GM23338 (cell line): ENCODE measurements around the gene TTC17. TPM values are rescaled to one million over a fixed set of nuclear protein-coding genes. Genes with fewer than 3 reads are reported as not detected.

Source experiments
- ATAC-seq: fragments of 200-7000 bp; cut with Tn5 transposase; 3 replicates; pipeline ENCODE4 v1.9.1; 2020
- DNase-seq: peaks from one replicate; pipeline ENCODE4 v3.0.0-alpha.2; 2015; ENCODE audit warnings: low spot score
- H2AFZ ChIP-seq: fragments of 200-600 bp; sonication (generic); 2 replicates; pipeline ENCODE4 v1.8.0; 2016; ENCODE audit warnings: antibody characterized with exemption, mild to moderate bottlenecking, moderate library complexity
- H3F3A ChIP-seq: fragments of 200-600 bp; sonication (generic); replicated peaks from 2 replicates; pipeline ENCODE4 v1.8.0; 2017; ENCODE audit warnings: antibody characterized with exemption, mixed run types, low read depth
- H3K27ac ChIP-seq: fragments of 200-600 bp; sonication (generic); 2 replicates; pipeline ENCODE4 v1.6.1; 2016; ENCODE audit warnings: low read depth
- H3K27me3 ChIP-seq: fragments of 200-600 bp; sonication (generic); 2 replicates; pipeline ENCODE4 v1.8.0; 2016; ENCODE audit warnings: mild to moderate bottlenecking, mixed run types, moderate library complexity; ENCODE audit not compliant: insufficient read depth
- H3K36me3 ChIP-seq: fragments of 200-600 bp; sonication (generic); 2 replicates; pipeline ENCODE4 v1.8.0; 2016; ENCODE audit warnings: mild to moderate bottlenecking; ENCODE audit not compliant: insufficient read depth
- H3K4me1 ChIP-seq: fragments of 200-600 bp; sonication (generic); 2 replicates; pipeline ENCODE4 v1.8.0; 2016; ENCODE audit warnings: mild to moderate bottlenecking, moderate library complexity; ENCODE audit not compliant: insufficient read depth
- H3K4me2 ChIP-seq: fragments of 200-600 bp; sonication (generic); 2 replicates; pipeline ENCODE4 v1.7.1; 2017; ENCODE audit warnings: mixed run types
- H3K4me3 ChIP-seq: fragments of 200-600 bp; sonication (generic); 2 replicates; pipeline ENCODE4 v1.6.1; 2016; ENCODE audit warnings: mixed run types
- H3K79me2 ChIP-seq: fragments of 200-600 bp; sonication (generic); replicated peaks from 2 replicates; pipeline ENCODE4 v1.8.0; 2017; ENCODE audit warnings: mild to moderate bottlenecking; ENCODE audit not compliant: insufficient read depth
- H3K9me2 ChIP-seq: fragments of 200-600 bp; sonication (generic); 2 replicates; pipeline ENCODE4 v1.8.0; 2017; ENCODE audit not compliant: insufficient read depth
- H4K20me1 ChIP-seq: fragments of 200-600 bp; sonication (generic); replicated peaks from 2 replicates; pipeline ENCODE4 v1.8.0; 2017; ENCODE audit warnings: mild to moderate bottlenecking; ENCODE audit not compliant: insufficient read depth
- H3K27ac Mint-ChIP-seq: 2 replicates; pipeline ENCODE4 v1.8.0; 2020; ENCODE audit warnings: inconsistent platforms, mild to moderate bottlenecking, moderate library complexity, mixed read lengths
- H3K27me3 Mint-ChIP-seq: 3 replicates; pipeline ENCODE4 v1.8.0; 2022; ENCODE audit warnings: low read depth, mild to moderate bottlenecking, moderate library complexity, mixed read lengths, inconsistent platforms; ENCODE audit not compliant: insufficient read depth, poor library complexity
- H3K36me3 Mint-ChIP-seq: 3 replicates; pipeline ENCODE4 v1.8.0; 2021; ENCODE audit warnings: low read depth, mild to moderate bottlenecking, inconsistent platforms, moderate library complexity, mixed read lengths
- H3K4me1 Mint-ChIP-seq: 3 replicates; pipeline ENCODE4 v1.8.0; 2020; ENCODE audit warnings: mild to moderate bottlenecking, inconsistent platforms, mixed read lengths
- H3K4me3 Mint-ChIP-seq: 3 replicates; pipeline ENCODE4 v1.8.0; 2021; ENCODE audit warnings: moderate library complexity, mild to moderate bottlenecking, inconsistent platforms, mixed read lengths
- H3K9me3 Mint-ChIP-seq: 3 replicates; pipeline ENCODE4 v1.8.0; 2020; ENCODE audit warnings: moderate library complexity, mild to moderate bottlenecking, inconsistent platforms, mixed read lengths
- CREB1 ChIP-seq: fragments of 250-450 bp; sonication (Bioruptor Pico); IDR thresholded peaks from 2 replicates; pipeline ENCODE4 v1.5.0; 2020; ENCODE audit warnings: low read depth, mild to moderate bottlenecking, moderate library complexity
- CTCF ChIP-seq, 2 experiments: fragments of 200-600 bp in 1 of 2; sonication (generic) in 1 of 2; conservative IDR thresholded peaks; 2 replicates each; pipeline versions ENCODE4 v1.5.1 to v1.6.1; 2016 to 2017; ENCODE audit warnings: antibody characterized with exemption in 2 of 2, low read depth in 2 of 2, mild to moderate bottlenecking in 2 of 2, moderate library complexity in 1 of 2
- ETS1 ChIP-seq: IDR thresholded peaks from 2 replicates; pipeline ENCODE4 v1.6.1; 2016; ENCODE audit warnings: antibody characterized with exemption
- EZH2 ChIP-seq: fragments of 200-600 bp; sonication (generic); IDR thresholded peaks from one replicate; pipeline ENCODE4 v1.8.0; 2017; ENCODE audit warnings: antibody characterized with exemption, mild to moderate bottlenecking, low read depth; ENCODE audit not compliant: unreplicated experiment
- EZH2phosphoT487 ChIP-seq: fragments of 200-600 bp; sonication (generic); IDR thresholded peaks from one replicate; pipeline ENCODE4 v1.8.1; 2018; ENCODE audit warnings: antibody characterized with exemption; ENCODE audit not compliant: unreplicated experiment
- JUNB ChIP-seq: IDR thresholded peaks from one replicate; pipeline ENCODE4 v1.6.1; 2016; ENCODE audit warnings: antibody characterized with exemption; ENCODE audit not compliant: unreplicated experiment
- NANOG ChIP-seq: IDR thresholded peaks from 2 replicates; pipeline ENCODE4 v1.6.1; 2016; ENCODE audit warnings: antibody characterized with exemption, borderline replicate concordance
- POLR2AphosphoS5 ChIP-seq: IDR thresholded peaks from 2 replicates; pipeline ENCODE4 v1.6.1; 2016; ENCODE audit warnings: antibody characterized with exemption, low read depth
- REST ChIP-seq: IDR thresholded peaks from one replicate; pipeline ENCODE4 v1.6.1; 2018; ENCODE audit warnings: antibody characterized with exemption; ENCODE audit not compliant: unreplicated experiment
- STAT1 ChIP-seq: IDR thresholded peaks from one replicate; pipeline ENCODE4 v1.6.1; 2016; ENCODE audit warnings: antibody characterized with exemption; ENCODE audit not compliant: unreplicated experiment
- ZNF114 ChIP-seq: fragments of 250-450 bp; sonication (Bioruptor Pico); IDR thresholded peaks from 2 replicates; pipeline ENCODE4 v1.5.0; 2020; ENCODE audit warnings: mild to moderate bottlenecking, moderate library complexity
- ZNF331 ChIP-seq: fragments of 250-450 bp; sonication (Bioruptor Pico); IDR thresholded peaks from 2 replicates; pipeline ENCODE4 v1.5.0; 2020; ENCODE audit warnings: low read depth, mild to moderate bottlenecking, moderate library complexity
- ZNF462 ChIP-seq: fragments of 250-450 bp; sonication (Bioruptor Pico); IDR thresholded peaks from 2 replicates; pipeline ENCODE4 v1.5.0; 2020; ENCODE audit warnings: mild to moderate bottlenecking, moderate library complexity
- polyA plus RNA-seq: library from polyadenylated mRNA; unstranded; fragments of >200 nt; fragmentation: Nextera tagmentation; extraction: Ambion mirVana; gene quantifications from 2 replicates; pipeline ENCODE4 v1.2.1, GENCODE V29; 2016
- total RNA-seq: library from RNA; depleted of rRNA; stranded (reverse); fragments of >200 nt; shearing (Covaris generic); gene quantifications from 2 replicates; pipeline ENCODE4 v1.2.3, GENCODE V29; 2014

Gene TTC17
- total and polyA plus RNA-seq, 2 experiments from 2014 or later, result 59.3 to 87.9 TPM

GRCh38 chr11:43399983-43400630 is 41.4 kb downstream of the TTC17 start:
- Histone ChIP-seq H3K4me3 (no peak overlapping the region), H3K9me2 (no peaks in the 10 kb centered on the region), H3K27ac (no peak overlapping the region), H2AFZ (no peak overlapping the region), H3K4me2 (no peak overlapping the region), H3K4me1 (peaks cover 6% of the 10 kb centered on the region; the same call in 1 of the 2 replicates), H3K36me3 (peaks cover 24% of the 10 kb centered on the region), H3K27me3 (no peaks in the 10 kb centered on the region), H4K20me1 (no peaks in the 10 kb centered on the region; the same call in 1 of the 2 replicates), H3K79me2 (no peaks in the 10 kb centered on the region), H3F3A (no peaks in the 10 kb centered on the region)
- no peaks in the 10 kb centered on the region for H3K9me3 Mint-ChIP-seq
- peaks cover 54% of the 10 kb centered on the region for H3K36me3 Mint-ChIP-seq
- TF ChIP-seq JUNB (no peak), ZNF114 (no peak), REST (no peak), POLR2AphosphoS5 (no peak), CREB1 (no peak), ZNF331 (CRISPR knock-in tag) (no peak), EZH2phosphoT487 (no peak), STAT1 (no peak), CTCF (conservative IDR thresholded peaks at IDR 0.05; ENCODE audit: low read depth in 2 of 2) (no peak), NANOG (no peak), EZH2 (no peak), ZNF462 (CRISPR knock-in tag) (no peak), ETS1 (no peak)
- H3K27me3 Mint-ChIP-seq, result no peaks in the 10 kb centered on the region
- peak overlapping the region; percentile 69 for H3K27ac Mint-ChIP-seq
- ATAC-seq (peak; percentile 58), DNase-seq (no peak)
- H3K4me3 Mint-ChIP-seq, result no peak overlapping the region
- H3K4me1 Mint-ChIP-seq, result peaks cover 19% of the 10 kb centered on the region
